Heart left ventricle (tissue), 16 donors: ENCODE data around the gene ABCD1. TPM values are rescaled to one million over a fixed set of nuclear protein-coding genes. Genes with fewer than 3 reads are reported as not detected.
"Not testable (repeated sequence)": the region's sequence is repeated elsewhere in the genome, so short reads cannot be mapped to it uniquely, and the experiment has no call there.

Experiments used
- ATAC-seq, 4 donors: fragments of 200-7000 bp; cut with Tn5 transposase; one replicate each; pipeline ENCODE4 v1.9.1; 2020 to 2022; ENCODE audit warnings: moderate library complexity in 4 of 4, mild to moderate bottlenecking in 3 of 4, moderate number of reproducible peaks in 1 of 4
- DNase-seq, 5 donors: peaks; one replicate each; pipeline ENCODE4 v3.0.0-alpha.2; 2020
- H3K27ac ChIP-seq, 12 donors: fragments of 200-600 bp; sonication (generic) in 4 of 12; one replicate each; pipeline versions ENCODE4 v1.5.0 to v1.8.0; 2016 to 2022; ENCODE audit warnings: mild to moderate bottlenecking in 2 of 12
- H3K27me3 ChIP-seq, 9 donors: fragments of 200-600 bp; sonication (generic) in 2 of 9; one replicate each; pipeline versions ENCODE4 v1.5.1 to v1.8.0; 2016 to 2022; ENCODE audit warnings: mild to moderate bottlenecking in 3 of 9
- H3K36me3 ChIP-seq, 9 donors: fragments of 200-600 bp; sonication (generic) in 2 of 9; one replicate each; pipeline versions ENCODE4 v1.5.0 to v1.8.0; 2018 to 2022; ENCODE audit warnings: mild to moderate bottlenecking in 2 of 9
- H3K4me1 ChIP-seq, 12 donors: fragments of 200-600 bp; sonication (generic) in 4 of 12; one replicate each; pipeline versions ENCODE4 v1.5.0 to v1.8.0; 2016 to 2022; ENCODE audit warnings: mild to moderate bottlenecking in 3 of 12
- H3K4me3 ChIP-seq, 12 donors: fragments of 200-600 bp; sonication (generic) in 4 of 12; one replicate each; pipeline versions ENCODE4 v1.5.0 to v1.8.0; 2017 to 2022; ENCODE audit warnings: mild to moderate bottlenecking in 9 of 12, moderate library complexity in 4 of 12
- H3K9me3 ChIP-seq, 12 donors: fragments of 200-600 bp; sonication (generic) in 4 of 12; one replicate each; pipeline versions ENCODE4 v1.5.0 to v1.8.0; 2016 to 2022; ENCODE audit warnings: mild to moderate bottlenecking in 1 of 12
- CTCF ChIP-seq, 12 donors: fragments of 200-600 bp; sonication (generic) in 4 of 12; IDR thresholded peaks; one replicate each; pipeline versions ENCODE4 v1.5.0 to v1.8.0; 2018 to 2022; ENCODE audit warnings: antibody characterized with exemption in 12 of 12, mild to moderate bottlenecking in 5 of 12
- POLR2A ChIP-seq, 2 donors: fragments of 450-650 bp; IDR thresholded peaks; one replicate each; pipeline ENCODE4 v1.6.1; 2017; ENCODE audit warnings: antibody characterized with exemption in 2 of 2, mild to moderate bottlenecking in 2 of 2, moderate library complexity in 2 of 2
- WGBS, 4 donors: extraction: QIAGEN DNeasy Blood & Tissue Kit in 2 of 4; methylation state at CpG; one replicate each; pipeline versions ENCODE4 v1.1.5 to v1.1.7; 2013 to 2018; 5-methylcytosine and 5-hydroxymethylcytosine counted together
- intact Hi-C, 10 donors: fragments of 100-400 bp; cut with DNase I; formaldehyde crosslinking; loops; one replicate each; pipeline versions ENCODE4 v1.11.1 to v1.14.2; 2022
- polyA plus RNA-seq, 2 donors: library from polyadenylated mRNA; stranded (reverse); fragments of 200-250 nt; gene quantifications; one replicate each; pipeline ENCODE4 v1.2.3, GENCODE V29; 2013
- total RNA-seq, 9 donors: library from RNA; depleted of rRNA in 2 of 9; stranded (reverse); fragments of >200 nt in 2 of 9; fragmentation: NEBNext Ultra II Directional in 3 of 9; extraction: Animal tissue kit (Norgen Biotek cat#: 25700) in 3 of 9; gene quantifications; one replicate each; pipeline versions ENCODE4 v1.1.0 to v1.2.4, GENCODE V29; 2016 to 2023
- donor health status: ischemic (EF 13 %, LVEDD 7.1; RV severe dilation, severe dysfunction).
- donor health status: healthy with polysubstance abuse.
- donor health status: DM: no; HTN: yes; CAD: no.
- donor health status: DM: no; HTN: no; CAD: no.
- donor health status: ischemic (EF 25% LVEDD 6.9; RV normal size, moderate dysfunction).
- donor health status: ischemic (EF 25% LVEDD 5.7; RV mildly dilated, moderate dysfunction).
- donor health status: healthy.
- donor health status: DM: yes; HTN: yes; CAD: no.
- donor health status: ischemic (EF 35%, LVEDD 5.7; RV mildly dilated, moderate dysfunction).
- donor health status: nonischemic (EF 11% LVEDD 7.7; RV severe dilation, severe dysfunction).
- donor health status: DM: yes; HTN: yes; CAD: no.
- donor health status: PGD.
- donor health status: ischemic (EF 29% LVEDD 5.4; RV normal size, mild dysfunction).
- donor health status: nonischemic (EF 23%, LVEDD 6.1; RV moderate dilation, normal function).

ABCD1 gene
- total and polyA plus RNA-seq, 11 donors = 12.9 to 25.6 (median 15.6) TPM

- intact Hi-C loops = no loop called here
- no peaks in the 10 kb centered on the region for H3K9me3 ChIP-seq
- H3K36me3 ChIP-seq = peaks cover 0 to 14% (median 5%) of the 10 kb centered on the region in 9 donors
- ATAC-seq (peak in 1 of 4 donors; percentile 28), DNase-seq (no peak)
- H3K27ac ChIP-seq = no peak overlapping the region
- H3K4me3 ChIP-seq = no peak overlapping the region
- 86 to 91% (median 89%) methylated on average over 12 to 29 of the region's 29 CpGs for WGBS, 4 donors
- peaks cover 0 to 3% (median 0%) of the 10 kb centered on the region in 9 donors for H3K27me3 ChIP-seq
- peaks cover 0 to 6% (median 0%) of the 10 kb centered on the region in 12 donors for H3K4me1 ChIP-seq
- TF ChIP-seq CTCF (IDR thresholded peaks at IDR 0.05) (no peak), POLR2A (IDR thresholded peaks at IDR 0.05) (no peak)
Observed at GRCh38 chrX:153739754-153740486, 15.3 kb downstream of the ABCD1 start.

GRCh38 chrX:153740631-153741222 lies 16.1 kb downstream of the ABCD1 start:
- Histone ChIP-seq H3K27ac (no peak overlapping the region), H3K9me3 (no peaks in the 10 kb centered on the region), H3K4me1 (peaks cover 0 to 6% (median 0%) of the 10 kb centered on the region in 12 donors), H3K36me3 (peaks cover 0 to 14% (median 5%) of the 10 kb centered on the region in 9 donors), H3K27me3 (peaks cover 0 to 3% (median 0%) of the 10 kb centered on the region in 9 donors), H3K4me3 (no peak overlapping the region)
- intact Hi-C loops = no loop called here
- WGBS, 4 donors = 86 to 96% (median 88%) methylated on average over 11 to 16 of the region's 16 CpGs
- TF ChIP-seq POLR2A (IDR thresholded peaks at IDR 0.05) (no peak), CTCF (IDR thresholded peaks at IDR 0.05) (no peak)
- DNase-seq = no peak
- no peak for ATAC-seq

GRCh38 chrX:153741446-153741845 lies 16.8 kb downstream of the ABCD1 start:
- peaks cover 0 to 10% (median 3%) of the 10 kb centered on the region in 9 donors for H3K36me3 ChIP-seq
- no peak for DNase-seq
- H3K27me3 ChIP-seq = peaks cover 0 to 5% (median 0%) of the 10 kb centered on the region in 9 donors
- no peak overlapping the region for H3K4me3 ChIP-seq
- H3K27ac ChIP-seq = no peak overlapping the region
- H3K9me3 ChIP-seq = no peaks in the 10 kb centered on the region
- intact Hi-C loops = no loop called here
- TF ChIP-seq POLR2A (IDR thresholded peaks at IDR 0.05) = no peak
- no peak for TF ChIP-seq CTCF (IDR thresholded peaks at IDR 0.05)
- no peak for ATAC-seq
- WGBS, 4 donors = 80 to 92% (median 85%) methylated on average over 13 to 14 of the region's 14 CpGs
- H3K4me1 ChIP-seq = peaks cover 0 to 6% (median 0%) of the 10 kb centered on the region in 12 donors

- H3K36me3 ChIP-seq, ATAC-seq, DNase-seq, H3K4me1 ChIP-seq, H3K27ac ChIP-seq, H3K4me3 ChIP-seq, H3K9me3 ChIP-seq, intact Hi-C loops, H3K27me3 ChIP-seq: not testable (repeated sequence)
- WGBS, 4 donors = 93 to 96% (median 94%) methylated on average over 13 to 14 of the region's 14 CpGs
Observed at GRCh38 chrX:153742111-153742510, 17.5 kb downstream of the ABCD1 start.

GRCh38 chrX:153742796-153743467 lies 18.3 kb downstream of the ABCD1 start:
- ATAC-seq, DNase-seq, H3K4me3 ChIP-seq, H3K4me1 ChIP-seq, H3K36me3 ChIP-seq, H3K9me3 ChIP-seq, intact Hi-C loops, H3K27me3 ChIP-seq: not testable (repeated sequence)
- 70 to 84% (median 77%) methylated on average over 27 to 32 of the region's 32 CpGs for WGBS, 4 donors
- peak overlapping the region in 1 of 12 donors; percentile 47 for H3K27ac ChIP-seq

- H3K4me1 ChIP-seq, H3K4me3 ChIP-seq: not testable (repeated sequence)
- WGBS, 4 donors = 56 to 77% (median 63%) methylated on average over 16 to 35 of the region's 35 CpGs
Observed at GRCh38 chrX:153743468-153744209, 19.0 kb downstream of the ABCD1 start.

More at GRCh38 chrX:153743468-153744209, 19.0 kb downstream of the ABCD1 start:
- H3K9me3 ChIP-seq, H3K36me3 ChIP-seq, intact Hi-C loops, ATAC-seq, H3K27me3 ChIP-seq: not testable (repeated sequence)
- DNase-seq = peak in 1 of 5 donors; percentile 62
- peak overlapping the region in 1 of 12 donors; percentile 71 for H3K27ac ChIP-seq
